ENCODE measurements around the gene TGM2.

- TF ChIP-seq POLR2A (IDR thresholded peaks at IDR 0.05; ENCODE audit: extremely low read depth, insufficient read length) (no peak), CTCF (IDR thresholded peaks at IDR 0.05; ENCODE audit: low read depth, low read length) (no peak), MAX (IDR thresholded peaks at IDR 0.05; ENCODE audit: low read depth, low read length) (no peak)
These were observed 42.6 kb upstream of the TGM2 start for GRCh38 chr20:38207621-38208020.

All from NB4 (cell line).